Stomach (tissue), 9 donors: ENCODE measurements around the gene CTU1. TPM values are rescaled to one million over a fixed set of nuclear protein-coding genes. Genes with fewer than 3 reads are reported as not detected.

Experiments
- DNase-seq, 2 donors: peaks; one replicate each; pipeline versions ENCODE4 v3.0.0 to v3.0.0-alpha.2; 2013 to 2019
- H3K27ac ChIP-seq, 5 donors: fragments of 200-600 bp in 4 of 5; sonication (generic) in 4 of 5; one replicate each; pipeline ENCODE4 v1.5.1; 2013 to 2019; ENCODE audit warnings: mild to moderate bottlenecking in 1 of 5, moderate library complexity in 1 of 5
- H3K27me3 ChIP-seq, 3 donors: fragments of 200-600 bp; sonication (generic); one replicate each; pipeline ENCODE4 v1.5.1; 2017 to 2019; ENCODE audit warnings: mixed run types in 1 of 3
- H3K36me3 ChIP-seq, 4 donors: fragments of 200-600 bp; sonication (generic); 1 replicate in 3 of 4; 2 replicates in 1 of 4; pipeline ENCODE4 v1.5.1; 2016 to 2019
- H3K4me1 ChIP-seq, 4 donors: fragments of 200-600 bp; sonication (generic); one replicate each; pipeline ENCODE4 v1.5.1; 2016 to 2019
- H3K4me3 ChIP-seq, 4 donors: fragments of 200-600 bp; sonication (generic) in 3 of 4; one replicate each; pipeline ENCODE4 v1.5.1; 2016 to 2019; ENCODE audit warnings: mild to moderate bottlenecking in 1 of 4
- H3K9me3 ChIP-seq, 4 donors: fragments of 200-600 bp; sonication (generic); one replicate each; pipeline ENCODE4 v1.5.1; 2016 to 2019
- EP300 ChIP-seq: sonication (generic); formaldehyde crosslinking; IDR thresholded peaks from one replicate; pipeline ENCODE4 v1.6.1; 2017; ENCODE audit warnings: antibody characterized with exemption
- POLR2A ChIP-seq, 4 donors: fragments of 450-650 bp; IDR thresholded peaks; one replicate each; pipeline ENCODE4 v1.6.1; 2016; ENCODE audit warnings: antibody characterized with exemption in 4 of 4, control low read depth in 2 of 4, mild to moderate bottlenecking in 1 of 4, moderate library complexity in 1 of 4
- POLR2AphosphoS5 ChIP-seq, 3 donors: sonication (generic); formaldehyde crosslinking; IDR thresholded peaks; one replicate each; pipeline ENCODE4 v1.6.1; 2016; ENCODE audit warnings: antibody characterized with exemption in 3 of 3
- WGBS, 5 donors: extraction: QIAGEN DNeasy Blood & Tissue Kit in 3 of 5; methylation state at CpG; one replicate each; pipeline versions ENCODE4 v1.1.5 to v1.1.7; 2013 to 2018; 5-methylcytosine and 5-hydroxymethylcytosine counted together
- intact Hi-C: fragments of 100-400 bp; cut with DNase I; formaldehyde crosslinking; loops from one replicate; pipeline ENCODE4 v1.15.1; 2023; ENCODE audit warnings: low total_unique reads
- polyA plus RNA-seq, 3 donors: library from polyadenylated mRNA; stranded (reverse); fragments of 200-250 nt; gene quantifications; one replicate each; pipeline ENCODE4 v1.2.3, GENCODE V29; 2013
- total RNA-seq, 5 donors: library from RNA; depleted of rRNA; stranded (reverse); fragments of >200 nt; gene quantifications; one replicate each; pipeline versions ENCODE4 v1.1.0 to v1.2.3, GENCODE V29; 2014 to 2016
- TF ChIP-seq, protein P1 (sequence below), 7 experiments: fragments of 450-650 bp in 4 of 7; fragments of 200-600 bp in 3 of 7; sonication (generic) in 3 of 7; IDR thresholded peaks; one replicate each; pipeline ENCODE4 v1.5.1; 2016 to 2019; ENCODE audit warnings: antibody characterized with exemption in 7 of 7, control low read depth in 2 of 7, mild to moderate bottlenecking in 1 of 7
- donor health status: healthy with polysubstance abuse.
- donor health status: Bipolar disorder and iron deficiency.
- donor health status: healthy.

CTU1 gene
- total and polyA plus RNA-seq, 8 donors, result 0.58 to 47.3 (median 4.0) TPM

- no peaks in the 10 kb centered on the region for H3K9me3 ChIP-seq
- no peak overlapping the region for H3K27ac ChIP-seq
- H3K4me1 ChIP-seq, result peaks cover 6 to 21% (median 9%) of the 10 kb centered on the region in 4 donors
- no peaks in the 10 kb centered on the region for H3K36me3 ChIP-seq
- WGBS, 5 donors, result 71 to 83% (median 76%) methylated on average over 5 of the region's 5 CpGs
- TF ChIP-seq EP300, result no peak
- no peak for TF ChIP-seq POLR2AphosphoS5 (IDR thresholded peaks at IDR 0.05)
- no peak for TF ChIP-seq POLR2A (IDR thresholded peaks at IDR 0.05)
- TF ChIP-seq, protein P1, sequence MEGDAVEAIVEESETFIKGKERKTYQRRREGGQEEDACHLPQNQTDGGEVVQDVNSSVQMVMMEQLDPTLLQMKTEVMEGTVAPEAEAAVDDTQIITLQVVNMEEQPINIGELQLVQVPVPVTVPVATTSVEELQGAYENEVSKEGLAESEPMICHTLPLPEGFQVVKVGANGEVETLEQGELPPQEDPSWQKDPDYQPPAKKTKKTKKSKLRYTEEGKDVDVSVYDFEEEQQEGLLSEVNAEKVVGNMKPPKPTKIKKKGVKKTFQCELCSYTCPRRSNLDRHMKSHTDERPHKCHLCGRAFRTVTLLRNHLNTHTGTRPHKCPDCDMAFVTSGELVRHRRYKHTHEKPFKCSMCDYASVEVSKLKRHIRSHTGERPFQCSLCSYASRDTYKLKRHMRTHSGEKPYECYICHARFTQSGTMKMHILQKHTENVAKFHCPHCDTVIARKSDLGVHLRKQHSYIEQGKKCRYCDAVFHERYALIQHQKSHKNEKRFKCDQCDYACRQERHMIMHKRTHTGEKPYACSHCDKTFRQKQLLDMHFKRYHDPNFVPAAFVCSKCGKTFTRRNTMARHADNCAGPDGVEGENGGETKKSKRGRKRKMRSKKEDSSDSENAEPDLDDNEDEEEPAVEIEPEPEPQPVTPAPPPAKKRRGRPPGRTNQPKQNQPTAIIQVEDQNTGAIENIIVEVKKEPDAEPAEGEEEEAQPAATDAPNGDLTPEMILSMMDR (IDR thresholded peaks at IDR 0.05), result no peak
- intact Hi-C loops, result no loop called here
- no peak overlapping the region for H3K4me3 ChIP-seq
- H3K27me3 ChIP-seq, result peaks cover 0 to 18% (median 9%) of the 10 kb centered on the region in 3 donors
- no peak for DNase-seq
These were observed 26.8 kb upstream of the CTU1 start for GRCh38 chr19:51135004-51135403.

- intact Hi-C loops, result no loop called here
- no peaks in the 10 kb centered on the region for H3K9me3 ChIP-seq
- peak; percentile 56 to 74 for DNase-seq
- H3K27me3 ChIP-seq, result peaks cover 0 to 5% (median 0%) of the 10 kb centered on the region in 3 donors
- H3K27ac ChIP-seq, result peak overlapping the region; percentile 28 to 62 (median 59)
- H3K4me3 ChIP-seq, result no peak overlapping the region
- no peaks in the 10 kb centered on the region for H3K36me3 ChIP-seq
- TF ChIP-seq POLR2AphosphoS5 (IDR thresholded peaks at IDR 0.05) (peak; percentile 1 to 27 (median 22)), POLR2A (IDR thresholded peaks at IDR 0.05) (no peak), EP300 (no peak)
- TF ChIP-seq, protein P1 (IDR thresholded peaks at IDR 0.05), result peak in 1 of 7 experiments; percentile 12
- WGBS, 5 donors, result 26 to 44% (median 32%) methylated on average over 24 of the region's 24 CpGs
- peaks cover 6 to 27% (median 9%) of the 10 kb centered on the region in 4 donors for H3K4me1 ChIP-seq
These were observed 23.8 kb upstream of the CTU1 start for GRCh38 chr19:51131780-51132680.

DNA sequence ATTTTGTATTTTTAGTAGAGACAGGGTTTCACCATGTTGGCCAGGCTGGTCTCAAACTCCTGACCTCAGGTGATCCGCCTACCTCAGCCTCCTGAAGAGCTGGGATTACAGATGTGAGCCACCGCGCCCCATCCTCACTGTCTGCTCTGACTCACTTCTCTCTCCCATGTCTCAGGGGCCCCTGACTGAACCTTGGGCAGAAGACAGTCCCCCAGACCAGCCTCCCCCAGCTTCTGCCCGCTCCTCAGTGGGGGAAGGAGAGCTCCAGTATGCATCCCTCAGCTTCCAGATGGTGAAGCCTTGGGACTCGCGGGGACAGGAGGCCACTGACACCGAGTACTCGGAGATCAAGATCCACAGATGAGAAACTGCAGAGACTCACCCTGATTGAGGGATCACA, 21.5 kb upstream of the CTU1 start:
- no peak overlapping the region for H3K4me3 ChIP-seq
- DNase-seq, result no peak
- H3K4me1 ChIP-seq, result peaks cover 6 to 27% (median 9%) of the 10 kb centered on the region in 4 donors
- intact Hi-C loops, result no loop called here
- peaks cover 0 to 21% (median 0%) of the 10 kb centered on the region in 3 donors for H3K27me3 ChIP-seq
- WGBS, 5 donors, result 78 to 90% (median 85%) methylated on average over 4 to 8 of the region's 8 CpGs
- H3K27ac ChIP-seq, result no peak overlapping the region
- no peaks in the 10 kb centered on the region for H3K36me3 ChIP-seq
- no peaks in the 10 kb centered on the region for H3K9me3 ChIP-seq
- no peak for TF ChIP-seq POLR2AphosphoS5 (IDR thresholded peaks at IDR 0.05)
- TF ChIP-seq, protein P1 (IDR thresholded peaks at IDR 0.05), result no peak
- no peak for TF ChIP-seq POLR2A (IDR thresholded peaks at IDR 0.05)
- TF ChIP-seq EP300, result no peak

DNA sequence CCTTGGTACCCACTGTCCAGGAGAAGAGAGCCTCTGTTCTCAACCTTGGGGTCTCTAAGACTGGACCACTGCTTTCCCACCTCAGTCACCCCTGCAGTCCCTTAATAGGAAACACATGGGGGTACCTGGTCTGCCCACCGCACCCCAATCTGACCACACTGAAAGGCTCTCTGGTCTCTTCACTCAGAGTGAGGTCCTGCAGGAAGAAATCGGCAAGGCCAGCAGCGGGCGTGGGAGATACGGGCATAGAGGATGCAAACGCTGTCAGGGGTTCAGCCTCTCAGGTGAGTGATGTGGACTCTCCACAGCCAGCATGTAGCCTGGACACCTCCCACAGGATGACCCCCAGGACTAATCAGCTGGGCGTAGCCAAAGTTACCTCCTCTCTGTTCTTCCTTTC, 20.0 kb upstream of the CTU1 start:
- DNase-seq, result no peak
- WGBS, 5 donors, result 84 to 95% (median 90%) methylated on average over 7 of the region's 7 CpGs
- Histone ChIP-seq H3K4me1 (peaks cover 6 to 27% (median 12%) of the 10 kb centered on the region in 4 donors), H3K27ac (peak overlapping the region in 2 of 5 donors; percentile 25 to 60), H3K9me3 (no peaks in the 10 kb centered on the region), H3K36me3 (no peaks in the 10 kb centered on the region), H3K27me3 (peaks cover 0 to 32% (median 0%) of the 10 kb centered on the region in 3 donors), H3K4me3 (peak overlapping the region in 1 of 4 donors; percentile 11)
- intact Hi-C loops, result no loop called here
- no peak for TF ChIP-seq POLR2A (IDR thresholded peaks at IDR 0.05)
- TF ChIP-seq POLR2AphosphoS5 (IDR thresholded peaks at IDR 0.05), result no peak
- TF ChIP-seq, protein P1 (IDR thresholded peaks at IDR 0.05), result no peak
- no peak for TF ChIP-seq EP300
